ENCODE results near the gene KLF6. TPM values are rescaled to one million over a fixed set of nuclear protein-coding genes. Genes with fewer than 3 reads are reported as not detected.

Gene KLF6
- total and polyA plus RNA-seq, 9 of the 15 experiments (the other 6 are each of a cell fraction or from before 2014, with no cell fraction given), result 3.2 to 23.9 (median 8.0) TPM

DNA sequence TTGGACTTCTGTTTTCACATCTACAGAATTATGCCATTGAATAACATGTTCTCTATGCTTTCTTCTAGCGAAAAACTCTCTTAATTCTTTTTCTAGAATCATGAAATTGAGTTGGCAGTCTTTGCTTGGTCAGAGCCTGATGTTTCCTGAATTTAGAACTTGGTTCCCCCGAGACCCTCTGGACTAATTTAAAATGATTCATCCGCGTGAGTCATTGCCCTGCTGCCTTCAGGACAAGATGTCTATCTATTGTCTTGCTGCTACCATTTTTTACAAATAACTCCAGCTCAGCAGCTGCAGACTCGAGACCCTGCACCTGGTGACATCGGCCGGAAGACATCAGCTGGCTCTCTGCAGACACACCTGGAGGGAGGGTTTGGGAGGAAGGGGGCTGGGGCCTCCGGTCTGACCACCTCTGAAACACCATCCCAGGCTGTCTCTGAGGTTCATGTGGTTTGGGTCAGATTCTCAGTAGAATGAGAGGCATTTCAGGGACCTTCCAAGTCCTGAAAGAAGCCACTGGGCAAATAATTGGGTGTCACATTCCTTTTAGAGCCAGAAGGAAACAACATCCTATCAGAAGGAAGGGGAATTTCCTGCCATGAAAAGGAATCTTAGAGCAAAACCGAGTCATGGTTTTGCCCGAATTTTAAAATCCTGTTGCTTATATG is 20.9 kb upstream of the KLF6 start (continued):
- TF ChIP-seq, protein P1, sequence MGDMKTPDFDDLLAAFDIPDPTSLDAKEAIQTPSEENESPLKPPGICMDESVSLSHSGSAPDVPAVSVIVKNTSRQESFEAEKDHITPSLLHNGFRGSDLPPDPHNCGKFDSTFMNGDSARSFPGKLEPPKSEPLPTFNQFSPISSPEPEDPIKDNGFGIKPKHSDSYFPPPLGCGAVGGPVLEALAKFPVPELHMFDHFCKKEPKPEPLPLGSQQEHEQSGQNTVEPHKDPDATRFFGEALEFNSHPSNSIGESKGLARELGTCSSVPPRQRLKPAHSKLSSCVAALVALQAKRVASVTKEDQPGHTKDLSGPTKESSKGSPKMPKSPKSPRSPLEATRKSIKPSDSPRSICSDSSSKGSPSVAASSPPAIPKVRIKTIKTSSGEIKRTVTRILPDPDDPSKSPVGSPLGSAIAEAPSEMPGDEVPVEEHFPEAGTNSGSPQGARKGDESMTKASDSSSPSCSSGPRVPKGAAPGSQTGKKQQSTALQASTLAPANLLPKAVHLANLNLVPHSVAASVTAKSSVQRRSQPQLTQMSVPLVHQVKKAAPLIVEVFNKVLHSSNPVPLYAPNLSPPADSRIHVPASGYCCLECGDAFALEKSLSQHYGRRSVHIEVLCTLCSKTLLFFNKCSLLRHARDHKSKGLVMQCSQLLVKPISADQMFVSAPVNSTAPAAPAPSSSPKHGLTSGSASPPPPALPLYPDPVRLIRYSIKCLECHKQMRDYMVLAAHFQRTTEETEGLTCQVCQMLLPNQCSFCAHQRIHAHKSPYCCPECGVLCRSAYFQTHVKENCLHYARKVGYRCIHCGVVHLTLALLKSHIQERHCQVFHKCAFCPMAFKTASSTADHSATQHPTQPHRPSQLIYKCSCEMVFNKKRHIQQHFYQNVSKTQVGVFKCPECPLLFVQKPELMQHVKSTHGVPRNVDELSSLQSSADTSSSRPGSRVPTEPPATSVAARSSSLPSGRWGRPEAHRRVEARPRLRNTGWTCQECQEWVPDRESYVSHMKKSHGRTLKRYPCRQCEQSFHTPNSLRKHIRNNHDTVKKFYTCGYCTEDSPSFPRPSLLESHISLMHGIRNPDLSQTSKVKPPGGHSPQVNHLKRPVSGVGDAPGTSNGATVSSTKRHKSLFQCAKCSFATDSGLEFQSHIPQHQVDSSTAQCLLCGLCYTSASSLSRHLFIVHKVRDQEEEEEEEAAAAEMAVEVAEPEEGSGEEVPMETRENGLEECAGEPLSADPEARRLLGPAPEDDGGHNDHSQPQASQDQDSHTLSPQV (IDR thresholded peaks at IDR 0.05), result peak; percentile 53
- TF ChIP-seq POLR3G (IDR thresholded peaks at IDR 0.05; ENCODE audit: extremely low read depth, insufficient read length, insufficient replicate concordance) (no peak), CBX5 (IDR thresholded peaks at IDR 0.05; ENCODE audit: borderline replicate concordance, low read depth) (no peak), SNIP1 (IDR thresholded peaks at IDR 0.05; ENCODE audit: low read depth) (no peak), SMAD3 (CRISPR knock-in tag; conservative IDR thresholded peaks at IDR 0.05) (no peak), EZH2 (IDR thresholded peaks at IDR 0.05; ENCODE audit: borderline replicate concordance, low read depth, low read length) (no peak), OTX1 (CRISPR knock-in tag; IDR thresholded peaks at IDR 0.05) (no peak), RUNX1 (IDR thresholded peaks at IDR 0.05; ENCODE audit: low read depth) (no peak), SRSF3 (IDR thresholded peaks at IDR 0.05; ENCODE audit: insufficient read depth, low read length) (no peak), NFE2L1 (tag; IDR thresholded peaks at IDR 0.05; ENCODE audit: borderline replicate concordance, low read depth) (no peak), NCOR1 (IDR thresholded peaks at IDR 0.05) (peak; percentile 51; the same call in 1 of the 2 replicates), ILK (tag; IDR thresholded peaks at IDR 0.05; ENCODE audit: borderline replicate concordance, low read depth) (no peak), ZNF133 (CRISPR knock-in tag; IDR thresholded peaks at IDR 0.05) (no peak), MTA2 (IDR thresholded peaks at IDR 0.05; ENCODE audit: low read depth) (peak; percentile 14; the same call in 1 of the 2 replicates)
- TF ChIP-seq, protein P2, sequence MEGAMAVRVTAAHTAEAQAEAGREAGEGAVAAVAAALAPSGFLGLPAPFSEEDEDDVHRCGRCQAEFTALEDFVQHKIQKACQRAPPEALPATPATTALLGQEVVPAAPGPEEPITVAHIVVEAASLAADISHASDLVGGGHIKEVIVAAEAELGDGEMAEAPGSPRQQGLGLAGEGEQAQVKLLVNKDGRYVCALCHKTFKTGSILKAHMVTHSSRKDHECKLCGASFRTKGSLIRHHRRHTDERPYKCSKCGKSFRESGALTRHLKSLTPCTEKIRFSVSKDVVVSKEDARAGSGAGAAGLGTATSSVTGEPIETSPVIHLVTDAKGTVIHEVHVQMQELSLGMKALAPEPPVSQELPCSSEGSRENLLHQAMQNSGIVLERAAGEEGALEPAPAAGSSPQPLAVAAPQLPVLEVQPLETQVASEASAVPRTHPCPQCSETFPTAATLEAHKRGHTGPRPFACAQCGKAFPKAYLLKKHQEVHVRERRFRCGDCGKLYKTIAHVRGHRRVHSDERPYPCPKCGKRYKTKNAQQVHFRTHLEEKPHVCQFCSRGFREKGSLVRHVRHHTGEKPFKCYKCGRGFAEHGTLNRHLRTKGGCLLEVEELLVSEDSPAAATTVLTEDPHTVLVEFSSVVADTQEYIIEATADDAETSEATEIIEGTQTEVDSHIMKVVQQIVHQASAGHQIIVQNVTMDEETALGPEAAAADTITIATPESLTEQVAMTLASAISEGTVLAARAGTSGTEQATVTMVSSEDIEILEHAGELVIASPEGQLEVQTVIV (CRISPR knock-in tag; IDR thresholded peaks at IDR 0.05; ENCODE audit: borderline replicate concordance), result no peak
- TF ChIP-seq, protein P3, sequence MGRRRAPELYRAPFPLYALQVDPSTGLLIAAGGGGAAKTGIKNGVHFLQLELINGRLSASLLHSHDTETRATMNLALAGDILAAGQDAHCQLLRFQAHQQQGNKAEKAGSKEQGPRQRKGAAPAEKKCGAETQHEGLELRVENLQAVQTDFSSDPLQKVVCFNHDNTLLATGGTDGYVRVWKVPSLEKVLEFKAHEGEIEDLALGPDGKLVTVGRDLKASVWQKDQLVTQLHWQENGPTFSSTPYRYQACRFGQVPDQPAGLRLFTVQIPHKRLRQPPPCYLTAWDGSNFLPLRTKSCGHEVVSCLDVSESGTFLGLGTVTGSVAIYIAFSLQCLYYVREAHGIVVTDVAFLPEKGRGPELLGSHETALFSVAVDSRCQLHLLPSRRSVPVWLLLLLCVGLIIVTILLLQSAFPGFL (CRISPR knock-in tag; IDR thresholded peaks at IDR 0.05), result no peak
- TF ChIP-seq, protein P4, sequence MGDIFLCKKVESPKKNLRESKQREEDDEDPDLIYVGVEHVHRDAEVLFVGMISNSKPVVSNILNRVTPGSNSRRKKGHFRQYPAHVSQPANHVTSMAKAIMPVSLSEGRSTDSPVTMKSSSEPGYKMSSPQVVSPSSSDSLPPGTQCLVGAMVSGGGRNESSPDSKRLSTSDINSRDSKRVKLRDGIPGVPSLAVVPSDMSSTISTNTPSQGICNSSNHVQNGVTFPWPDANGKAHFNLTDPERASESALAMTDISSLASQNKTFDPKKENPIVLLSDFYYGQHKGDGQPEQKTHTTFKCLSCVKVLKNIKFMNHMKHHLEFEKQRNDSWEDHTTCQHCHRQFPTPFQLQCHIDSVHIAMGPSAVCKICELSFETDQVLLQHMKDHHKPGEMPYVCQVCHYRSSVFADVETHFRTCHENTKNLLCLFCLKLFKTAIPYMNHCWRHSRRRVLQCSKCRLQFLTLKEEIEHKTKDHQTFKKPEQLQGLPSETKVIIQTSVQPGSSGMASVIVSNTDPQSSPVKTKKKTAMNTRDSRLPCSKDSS (IDR thresholded peaks at IDR 0.05; ENCODE audit: low read depth, partially characterized antibody), result no peak
- TF ChIP-seq, protein P5, sequence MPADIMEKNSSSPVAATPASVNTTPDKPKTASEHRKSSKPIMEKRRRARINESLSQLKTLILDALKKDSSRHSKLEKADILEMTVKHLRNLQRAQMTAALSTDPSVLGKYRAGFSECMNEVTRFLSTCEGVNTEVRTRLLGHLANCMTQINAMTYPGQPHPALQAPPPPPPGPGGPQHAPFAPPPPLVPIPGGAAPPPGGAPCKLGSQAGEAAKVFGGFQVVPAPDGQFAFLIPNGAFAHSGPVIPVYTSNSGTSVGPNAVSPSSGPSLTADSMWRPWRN (IDR thresholded peaks at IDR 0.05; ENCODE audit: low read depth), result no peak; the same call in 1 of the 2 replicates

Measured in K562 (cell line).